ENCODE measurements around the gene DMRT3. TPM values are rescaled to one million over a fixed set of nuclear protein-coding genes. Genes with fewer than 3 reads are reported as not detected.
A peak's percentile ranks its signal among the peaks of the same experiment; 100 is the strongest.

Gene DMRT3
- total and polyA plus RNA-seq, 2 donors (not counting 1 experiment from before 2014, with no cell fraction given): not detected

DNA sequence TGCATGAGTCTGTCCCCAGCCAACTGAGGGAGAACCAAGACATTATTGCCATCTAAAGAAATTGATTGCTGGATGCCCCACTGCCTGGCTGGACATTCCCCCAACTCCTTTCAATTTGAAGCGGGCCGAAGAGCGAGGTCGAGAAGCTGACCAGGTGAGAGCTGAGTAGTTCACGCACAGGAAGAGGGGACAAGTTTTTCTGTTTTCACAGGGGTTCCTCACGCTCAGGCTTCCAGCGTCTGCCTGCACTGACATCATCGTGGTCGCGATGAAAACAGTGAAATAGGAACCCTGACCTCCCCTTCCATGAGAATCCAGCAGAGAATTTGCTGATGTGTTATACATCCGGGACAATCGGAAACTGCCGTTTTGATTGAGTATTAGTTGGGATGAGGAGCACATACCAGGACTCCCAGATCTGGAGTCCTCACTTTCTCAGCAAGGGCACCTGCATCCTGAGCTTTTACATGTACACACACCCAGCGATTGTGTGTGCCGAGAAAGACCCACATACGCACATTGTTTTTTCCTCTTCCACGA, 3.1 kb upstream of the DMRT3 start:
- H3K4me2 ChIP-seq (ENCODE audit: extremely low read depth, insufficient read depth, low read length): no peak overlapping the region
- peaks cover 85% of the 10 kb centered on the region for H3K27me3 ChIP-seq (ENCODE audit: control insufficient read depth, insufficient read depth, low read length)
- H3K36me3 ChIP-seq (ENCODE audit: control insufficient read depth, insufficient read depth, low read length): no peaks in the 10 kb centered on the region
- no peak overlapping the region for H2AFZ ChIP-seq (ENCODE audit: low read length)
- no peaks in the 10 kb centered on the region for H3K9me3 ChIP-seq (ENCODE audit: control insufficient read depth, insufficient read depth, low read depth, low read length)
- no peaks in the 10 kb centered on the region for H3K4me1 ChIP-seq (ENCODE audit: control insufficient read depth, extremely low read depth, insufficient read depth, low read length)
- H3K9ac ChIP-seq (ENCODE audit: insufficient read depth, low read length): no peak overlapping the region
- H3K79me2 ChIP-seq (ENCODE audit: control insufficient read depth, insufficient read depth, low read length): no peaks in the 10 kb centered on the region
- H4K20me1 ChIP-seq (ENCODE audit: control insufficient read depth, extremely low read depth, insufficient read depth, low read length): no peaks in the 10 kb centered on the region
- TF ChIP-seq, protein P1, sequence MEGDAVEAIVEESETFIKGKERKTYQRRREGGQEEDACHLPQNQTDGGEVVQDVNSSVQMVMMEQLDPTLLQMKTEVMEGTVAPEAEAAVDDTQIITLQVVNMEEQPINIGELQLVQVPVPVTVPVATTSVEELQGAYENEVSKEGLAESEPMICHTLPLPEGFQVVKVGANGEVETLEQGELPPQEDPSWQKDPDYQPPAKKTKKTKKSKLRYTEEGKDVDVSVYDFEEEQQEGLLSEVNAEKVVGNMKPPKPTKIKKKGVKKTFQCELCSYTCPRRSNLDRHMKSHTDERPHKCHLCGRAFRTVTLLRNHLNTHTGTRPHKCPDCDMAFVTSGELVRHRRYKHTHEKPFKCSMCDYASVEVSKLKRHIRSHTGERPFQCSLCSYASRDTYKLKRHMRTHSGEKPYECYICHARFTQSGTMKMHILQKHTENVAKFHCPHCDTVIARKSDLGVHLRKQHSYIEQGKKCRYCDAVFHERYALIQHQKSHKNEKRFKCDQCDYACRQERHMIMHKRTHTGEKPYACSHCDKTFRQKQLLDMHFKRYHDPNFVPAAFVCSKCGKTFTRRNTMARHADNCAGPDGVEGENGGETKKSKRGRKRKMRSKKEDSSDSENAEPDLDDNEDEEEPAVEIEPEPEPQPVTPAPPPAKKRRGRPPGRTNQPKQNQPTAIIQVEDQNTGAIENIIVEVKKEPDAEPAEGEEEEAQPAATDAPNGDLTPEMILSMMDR (conservative IDR thresholded peaks at IDR 0.05 in 1 of 2, IDR thresholded peaks at IDR 0.05 in 1 of 2; ENCODE audit: low read depth in 1 of 2, low read length in 2 of 2): no peak
- no peak for TF ChIP-seq EZH2 (IDR thresholded peaks at IDR 0.05; ENCODE audit: low read length, missing control alignments)
- H3K4me3 ChIP-seq (replicated peaks in 1 of 4; ENCODE audit: control extremely low read depth in 1 of 4, insufficient read depth in 1 of 4, low read depth in 3 of 4, low read length in 4 of 4): no peak overlapping the region
- DNase-seq (ENCODE audit: low read depth in 2 of 2): no peak
- no peak overlapping the region for H3K27ac ChIP-seq (ENCODE audit: insufficient read depth, low read length)

DNA sequence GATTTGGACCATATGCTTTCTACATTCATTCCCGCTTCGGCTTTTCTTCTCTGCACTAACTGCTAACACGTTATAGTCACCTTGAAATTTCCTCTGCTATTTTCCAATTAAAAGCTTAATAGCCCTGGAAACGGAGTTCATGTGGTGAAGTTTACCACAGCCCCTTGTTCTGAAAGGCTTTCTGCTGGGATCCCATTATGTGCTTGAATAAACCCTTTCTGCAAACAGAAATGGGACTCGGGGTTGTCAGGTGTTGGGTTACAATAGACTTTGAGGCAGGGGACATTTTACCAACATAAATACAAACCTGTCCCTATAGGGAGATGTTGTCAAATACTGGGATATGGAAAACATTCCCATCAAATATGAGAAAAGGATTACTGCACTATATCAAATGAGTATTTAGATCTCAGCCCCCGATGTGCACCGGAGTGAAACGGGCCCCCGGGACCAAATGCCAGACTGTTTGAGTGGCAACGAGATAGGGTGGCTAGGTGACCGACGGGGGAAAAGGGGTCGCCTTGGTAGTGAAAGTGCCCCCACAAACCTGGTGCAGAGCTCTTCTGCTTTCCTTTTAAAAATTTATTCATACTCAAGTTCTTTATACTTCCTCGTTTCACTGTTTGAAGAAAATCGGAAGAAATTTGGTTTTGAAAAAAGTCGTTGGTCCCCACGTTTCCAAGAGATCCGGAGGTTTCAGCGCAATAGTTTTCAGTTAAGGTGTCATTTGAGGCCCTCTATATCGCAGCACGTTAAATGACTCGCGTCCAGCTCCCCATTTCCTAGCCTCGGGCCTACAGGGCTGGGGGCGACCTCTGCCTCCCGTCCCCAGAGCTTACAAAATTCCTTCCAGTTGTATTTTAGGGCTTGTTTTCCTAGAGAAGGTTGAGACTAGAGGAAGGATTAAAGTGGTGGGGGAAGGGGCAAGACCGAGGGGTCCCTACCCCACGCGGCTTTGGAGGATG, 2.1 kb upstream of the DMRT3 start:
- H3K4me1 ChIP-seq (ENCODE audit: control insufficient read depth, extremely low read depth, insufficient read depth, low read length): no peaks in the 10 kb centered on the region
- no peaks in the 10 kb centered on the region for H4K20me1 ChIP-seq (ENCODE audit: control insufficient read depth, extremely low read depth, insufficient read depth, low read length)
- peaks cover 87% of the 10 kb centered on the region for H3K27me3 ChIP-seq (ENCODE audit: control insufficient read depth, insufficient read depth, low read length)
- no peak for DNase-seq (ENCODE audit: low read depth in 2 of 2)
- TF ChIP-seq, protein P1 (conservative IDR thresholded peaks at IDR 0.05 in 1 of 2, IDR thresholded peaks at IDR 0.05 in 1 of 2; ENCODE audit: low read depth in 1 of 2, low read length in 2 of 2): no peak
- TF ChIP-seq EZH2 (IDR thresholded peaks at IDR 0.05; ENCODE audit: low read length, missing control alignments): peak; percentile 59
- no peaks in the 10 kb centered on the region for H3K36me3 ChIP-seq (ENCODE audit: control insufficient read depth, insufficient read depth, low read length)
- H3K4me2 ChIP-seq (ENCODE audit: extremely low read depth, insufficient read depth, low read length): no peak overlapping the region
- H3K9ac ChIP-seq (ENCODE audit: insufficient read depth, low read length): no peak overlapping the region
- no peak overlapping the region for H2AFZ ChIP-seq (ENCODE audit: low read length)
- H3K79me2 ChIP-seq (ENCODE audit: control insufficient read depth, insufficient read depth, low read length): no peaks in the 10 kb centered on the region
- no peak overlapping the region for H3K4me3 ChIP-seq (replicated peaks in 1 of 4; ENCODE audit: control extremely low read depth in 1 of 4, insufficient read depth in 1 of 4, low read depth in 3 of 4, low read length in 4 of 4)
- H3K9me3 ChIP-seq (ENCODE audit: control insufficient read depth, insufficient read depth, low read depth, low read length): no peaks in the 10 kb centered on the region
- H3K27ac ChIP-seq (ENCODE audit: insufficient read depth, low read length): no peak overlapping the region

DNA sequence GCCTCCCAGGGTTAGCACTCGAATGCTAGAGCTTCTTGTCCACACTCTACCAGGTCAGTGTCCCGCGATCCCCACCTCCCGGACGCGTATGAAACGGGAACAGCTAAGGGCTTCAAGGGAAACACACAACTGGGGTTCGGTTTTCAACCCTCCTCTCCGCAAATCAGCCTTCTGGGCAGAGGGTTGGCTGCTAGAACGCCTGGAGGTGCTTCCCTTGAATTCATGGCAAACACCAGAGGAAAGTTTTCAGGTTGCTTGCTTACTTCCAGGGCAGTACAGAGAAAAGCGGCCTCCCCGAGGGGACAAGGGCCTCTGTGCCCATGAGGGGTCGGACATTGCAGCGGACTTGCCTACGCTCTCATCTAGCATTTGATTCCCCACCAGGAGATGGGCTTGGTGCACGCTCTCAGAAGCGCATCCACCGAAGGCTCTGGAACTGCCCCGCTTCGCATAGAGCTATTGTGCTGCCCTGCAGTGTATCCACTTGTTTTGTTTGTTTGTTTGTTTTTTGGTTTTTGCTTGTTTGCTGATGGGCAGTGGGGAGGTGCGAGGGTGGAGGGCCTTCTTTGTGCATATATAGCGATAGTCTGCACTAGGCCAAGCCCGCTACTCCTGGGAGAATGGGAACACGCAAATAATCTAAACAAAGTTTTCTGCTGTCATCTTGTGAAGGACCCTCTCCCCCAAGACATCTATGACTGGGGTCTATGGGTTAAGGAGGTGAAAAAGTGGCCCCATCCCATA, 1.3 kb upstream of the DMRT3 start:
- peaks cover 86% of the 10 kb centered on the region for H3K27me3 ChIP-seq (ENCODE audit: control insufficient read depth, insufficient read depth, low read length)
- no peak for DNase-seq (ENCODE audit: low read depth in 2 of 2)
- no peaks in the 10 kb centered on the region for H3K36me3 ChIP-seq (ENCODE audit: control insufficient read depth, insufficient read depth, low read length)
- no peaks in the 10 kb centered on the region for H4K20me1 ChIP-seq (ENCODE audit: control insufficient read depth, extremely low read depth, insufficient read depth, low read length)
- H3K27ac ChIP-seq (ENCODE audit: insufficient read depth, low read length): no peak overlapping the region
- H3K9me3 ChIP-seq (ENCODE audit: control insufficient read depth, insufficient read depth, low read depth, low read length): no peaks in the 10 kb centered on the region
- no peak overlapping the region for H3K4me3 ChIP-seq (replicated peaks in 1 of 4; ENCODE audit: control extremely low read depth in 1 of 4, insufficient read depth in 1 of 4, low read depth in 3 of 4, low read length in 4 of 4)
- TF ChIP-seq, protein P1 (conservative IDR thresholded peaks at IDR 0.05 in 1 of 2, IDR thresholded peaks at IDR 0.05 in 1 of 2; ENCODE audit: low read depth in 1 of 2, low read length in 2 of 2): no peak
- no peak for TF ChIP-seq EZH2 (IDR thresholded peaks at IDR 0.05; ENCODE audit: low read length, missing control alignments)
- H3K79me2 ChIP-seq (ENCODE audit: control insufficient read depth, insufficient read depth, low read length): no peaks in the 10 kb centered on the region
- H3K4me1 ChIP-seq (ENCODE audit: control insufficient read depth, extremely low read depth, insufficient read depth, low read length): no peaks in the 10 kb centered on the region
- H3K9ac ChIP-seq (ENCODE audit: insufficient read depth, low read length): no peak overlapping the region
- H2AFZ ChIP-seq (ENCODE audit: low read length): no peak overlapping the region
- no peak overlapping the region for H3K4me2 ChIP-seq (ENCODE audit: extremely low read depth, insufficient read depth, low read length)

All from fibroblast of lung (primary cell).